ENCODE results near the gene SIPA1L3.

DNA sequence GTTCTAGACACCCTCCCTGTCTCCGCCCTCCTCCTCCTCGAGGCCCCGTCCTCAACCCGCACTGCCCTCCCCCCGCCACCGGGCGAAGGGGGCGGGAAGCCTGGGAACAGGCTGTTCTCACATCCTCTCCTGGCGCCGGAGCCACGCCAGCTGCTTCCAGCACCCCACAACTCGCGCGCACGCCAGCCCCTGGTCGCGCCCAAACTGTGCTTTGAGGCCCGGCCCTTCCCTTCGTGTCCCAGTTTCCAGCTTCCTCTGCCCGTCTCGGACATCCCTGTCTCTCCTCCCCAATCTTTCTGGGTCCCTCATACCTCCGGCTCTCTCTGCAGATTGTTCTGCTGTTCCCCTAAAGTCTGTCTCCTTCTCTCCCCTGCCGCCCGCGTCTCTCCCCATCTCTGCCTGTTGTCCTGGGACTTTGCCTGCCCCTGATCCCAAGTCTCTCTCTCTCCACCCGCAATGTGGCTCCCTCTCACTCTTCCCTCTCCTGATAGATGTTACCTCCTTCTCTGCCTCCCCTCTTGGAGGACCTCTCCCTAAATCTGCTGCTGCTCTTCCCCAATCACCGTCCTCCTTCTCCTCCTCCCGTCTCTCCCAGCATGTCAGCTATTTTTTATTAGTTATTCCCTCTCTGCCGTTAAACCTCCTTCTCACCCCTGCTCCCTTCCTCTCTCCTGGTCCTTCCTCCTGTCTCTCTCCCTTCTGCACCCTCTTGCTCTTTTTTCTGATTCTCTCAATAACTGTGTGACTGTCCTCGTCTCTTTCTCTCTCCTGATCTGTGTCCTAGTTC lies 302.9 kb downstream of the SIPA1L3 start:
- TF ChIP-seq, protein P1, sequence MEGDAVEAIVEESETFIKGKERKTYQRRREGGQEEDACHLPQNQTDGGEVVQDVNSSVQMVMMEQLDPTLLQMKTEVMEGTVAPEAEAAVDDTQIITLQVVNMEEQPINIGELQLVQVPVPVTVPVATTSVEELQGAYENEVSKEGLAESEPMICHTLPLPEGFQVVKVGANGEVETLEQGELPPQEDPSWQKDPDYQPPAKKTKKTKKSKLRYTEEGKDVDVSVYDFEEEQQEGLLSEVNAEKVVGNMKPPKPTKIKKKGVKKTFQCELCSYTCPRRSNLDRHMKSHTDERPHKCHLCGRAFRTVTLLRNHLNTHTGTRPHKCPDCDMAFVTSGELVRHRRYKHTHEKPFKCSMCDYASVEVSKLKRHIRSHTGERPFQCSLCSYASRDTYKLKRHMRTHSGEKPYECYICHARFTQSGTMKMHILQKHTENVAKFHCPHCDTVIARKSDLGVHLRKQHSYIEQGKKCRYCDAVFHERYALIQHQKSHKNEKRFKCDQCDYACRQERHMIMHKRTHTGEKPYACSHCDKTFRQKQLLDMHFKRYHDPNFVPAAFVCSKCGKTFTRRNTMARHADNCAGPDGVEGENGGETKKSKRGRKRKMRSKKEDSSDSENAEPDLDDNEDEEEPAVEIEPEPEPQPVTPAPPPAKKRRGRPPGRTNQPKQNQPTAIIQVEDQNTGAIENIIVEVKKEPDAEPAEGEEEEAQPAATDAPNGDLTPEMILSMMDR (IDR thresholded peaks at IDR 0.05): no peak
- peak in 1 of 2 donors; percentile 8 for TF ChIP-seq POLR2A (IDR thresholded peaks at IDR 0.05)

Data from adrenal gland (tissue), 5 donors.